Frontal cortex (tissue), 4 donors: ENCODE results near the gene PMM1. TPM values are rescaled to one million over a fixed set of nuclear protein-coding genes. Genes with fewer than 3 reads are reported as not detected.
"Not testable (repeated sequence)": the region's sequence is repeated elsewhere in the genome, so short reads cannot be mapped to it uniquely, and the experiment has no call there.

Experiments
- DNase-seq, 2 donors: peaks; one replicate each; pipeline ENCODE4 v3.0.0; 2012; ENCODE audit warnings: low spot score in 2 of 2
- FAIRE-seq: peaks from 2 replicates; lab custom pipeline; 2012; peaks lifted over from hg19 to GRCh38; lab: Jason Lieb, UNC
- total RNA-seq: library from RNA; depleted of rRNA; stranded (reverse); fragments of >200 nt; gene quantifications from one replicate; pipeline ENCODE4 v1.2.3, GENCODE V29; 2014
- donor health status: control.
- donor health status: control.
- donor health status: control.

Gene PMM1
- total RNA-seq, 1 donor from 2014 or later, result 16.3 TPM

GRCh38 chr22:41598081-41598480 is 8.4 kb upstream of the PMM1 start:
- DNase-seq (no peak), FAIRE-seq (no peak)

GRCh38 chr22:41597635-41597953 is 8.0 kb upstream of the PMM1 start:
- no peak for FAIRE-seq
- no peak for DNase-seq

- DNase-seq (peak; percentile 61 to 71), FAIRE-seq (no peak)
Observed at GRCh38 chr22:41596776-41597634, 7.4 kb upstream of the PMM1 start.

- FAIRE-seq, result no peak
- no peak for DNase-seq
Observed at GRCh38 chr22:41595703-41596102, 6.1 kb upstream of the PMM1 start.

- FAIRE-seq, DNase-seq: not testable (repeated sequence)
Observed at GRCh38 chr22:41593336-41593960, 3.8 kb upstream of the PMM1 start.

GRCh38 chr22:41587347-41587723 is 2.3 kb downstream of the PMM1 start:
- no peak for DNase-seq
- FAIRE-seq, result no peak

- FAIRE-seq (no peak), DNase-seq (no peak)
Observed at GRCh38 chr22:41585898-41586297, 3.7 kb downstream of the PMM1 start.

GRCh38 chr22:41584881-41585280 is 4.8 kb downstream of the PMM1 start:
- FAIRE-seq, result no peak
- no peak for DNase-seq

GRCh38 chr22:41582694-41583093 is 6.9 kb downstream of the PMM1 start:
- DNase-seq, result no peak
- FAIRE-seq, result no peak

- FAIRE-seq (no peak), DNase-seq (no peak)
Observed at GRCh38 chr22:41579997-41580355, 9.7 kb downstream of the PMM1 start.

GRCh38 chr22:41579297-41579996 is 10.2 kb downstream of the PMM1 start:
- FAIRE-seq (no peak), DNase-seq (no peak)

GRCh38 chr22:41578818-41579217 is 10.8 kb downstream of the PMM1 start:
- FAIRE-seq, result no peak
- no peak for DNase-seq

GRCh38 chr22:41578114-41578513 is 11.5 kb downstream of the PMM1 start:
- FAIRE-seq (no peak), DNase-seq (no peak)

GRCh38 chr22:41576877-41577276 is 12.8 kb downstream of the PMM1 start:
- FAIRE-seq, result no peak
- peak in 1 of 2 donors; percentile 64 for DNase-seq

- FAIRE-seq (no peak), DNase-seq (no peak)
Observed at GRCh38 chr22:41575533-41575932, 14.1 kb downstream of the PMM1 start.

- no peak for DNase-seq
Observed at GRCh38 chr22:41574847-41575381, 14.7 kb downstream of the PMM1 start.

GRCh38 chr22:41573677-41574076 is 16.0 kb downstream of the PMM1 start:
- no peak for DNase-seq
- no peak for FAIRE-seq

More at GRCh38 chr22:41574847-41575381, 14.7 kb downstream of the PMM1 start:
- FAIRE-seq, result no peak

- DNase-seq, FAIRE-seq: not testable (repeated sequence)
Observed at GRCh38 chr22:41572305-41572704, 17.3 kb downstream of the PMM1 start.

- no peak for FAIRE-seq
- no peak for DNase-seq
Observed at GRCh38 chr22:41571786-41572185, 17.9 kb downstream of the PMM1 start.

GRCh38 chr22:41570221-41570620 is 19.4 kb downstream of the PMM1 start:
- DNase-seq (no peak), FAIRE-seq (no peak)

GRCh38 chr22:41568811-41569210 is 20.8 kb downstream of the PMM1 start:
- FAIRE-seq (no peak), DNase-seq (no peak)
